CD1c-positive myeloid dendritic cell (primary cell): Measurements from ENCODE around the gene LDB3.

Experiments
- DNase-seq: peaks from one replicate; pipeline ENCODE4 v3.0.0-alpha.2; 2016; ENCODE audit errors: extremely low spot score

LDB3 gene

GRCh38 chr10:86706401-86706841, 38.1 kb downstream of the LDB3 start:
- DNase-seq: no peak

DNA sequence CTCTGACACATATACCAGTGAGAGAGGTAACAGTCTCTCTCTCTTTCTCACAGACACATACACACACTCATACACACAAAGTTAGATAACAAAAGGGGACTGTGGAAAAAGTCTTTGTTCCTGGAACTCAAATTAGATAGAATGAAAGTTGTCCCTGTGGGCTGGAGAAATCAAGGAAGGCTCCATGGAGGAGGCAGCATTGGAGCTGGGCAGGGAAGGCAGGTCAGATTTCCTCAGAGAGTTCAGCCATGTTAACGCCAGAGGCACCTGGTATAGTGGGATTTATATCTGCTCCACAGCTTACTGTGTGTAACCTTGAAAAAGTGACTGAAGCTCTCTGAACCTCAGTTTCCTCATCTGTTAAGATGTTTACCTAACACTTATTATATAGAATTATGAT, 38.7 kb downstream of the LDB3 start:
- no peak for DNase-seq

- no peak for DNase-seq
These were observed 39.2 kb downstream of the LDB3 start for GRCh38 chr10:86707505-86707904.

DNA sequence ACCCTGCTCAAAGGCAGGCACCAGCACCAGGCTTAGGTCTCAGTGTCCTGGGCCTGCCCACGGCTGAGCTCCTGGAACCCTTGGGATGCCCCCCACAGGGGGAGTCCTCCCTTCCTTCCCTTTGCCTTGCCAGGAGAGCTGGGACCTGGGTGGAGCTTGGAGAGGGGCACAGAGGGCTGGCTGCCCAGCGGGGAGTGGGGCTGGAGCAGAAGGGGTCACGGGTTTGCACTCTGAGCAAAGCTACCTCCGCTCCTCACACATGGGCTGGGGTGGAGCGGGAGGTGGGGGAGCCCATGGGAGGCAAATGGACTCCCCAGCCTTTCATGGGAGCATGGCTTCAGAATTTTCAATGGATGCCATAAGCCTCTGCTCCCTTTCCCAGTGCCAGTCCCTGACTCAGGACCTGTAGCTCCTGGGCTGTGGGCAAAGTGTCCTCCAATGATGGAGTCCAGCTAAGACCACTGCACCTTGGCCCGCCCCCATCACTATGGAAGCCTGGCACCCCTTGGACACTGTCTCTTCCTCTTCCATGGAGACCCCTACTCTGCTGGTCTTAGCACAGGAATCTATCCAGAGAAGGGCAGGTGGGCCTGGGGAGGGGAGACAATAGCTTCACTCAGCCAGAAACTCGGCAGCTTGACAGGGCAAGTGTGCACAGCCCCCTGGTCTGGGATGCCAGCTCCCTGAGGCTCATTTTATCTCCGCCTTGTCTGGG, 39.9 kb downstream of the LDB3 start:
- no peak for DNase-seq

DNA sequence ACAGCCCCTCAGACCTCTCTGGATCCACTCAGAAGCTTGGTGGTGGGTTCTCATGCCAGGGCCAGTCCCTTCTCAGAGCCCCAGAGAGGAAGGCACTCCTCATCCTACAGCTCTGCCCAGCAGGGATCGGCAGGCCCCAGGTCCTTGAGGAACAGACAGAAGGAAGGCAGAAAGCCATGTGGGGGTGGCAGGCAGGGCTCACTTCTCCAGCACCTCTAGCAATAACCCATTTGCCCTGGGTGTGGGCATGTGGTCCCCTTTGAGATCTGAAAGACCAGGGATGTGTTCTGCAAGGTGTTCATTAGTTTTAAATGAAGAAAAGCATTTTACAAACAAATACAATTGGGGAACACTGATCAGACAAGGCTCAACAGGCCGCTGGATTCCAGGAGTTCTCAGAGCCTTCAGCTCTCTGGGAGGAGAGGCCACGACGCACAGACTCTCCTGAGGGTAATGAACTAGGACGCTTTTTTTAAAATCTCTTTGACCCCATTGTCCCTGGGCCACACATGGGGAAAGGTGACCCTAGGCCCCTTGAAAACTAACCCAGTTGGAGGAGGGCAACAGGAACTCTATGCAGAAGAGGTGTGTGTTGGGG, 40.6 kb downstream of the LDB3 start:
- no peak for DNase-seq

GRCh38 chr10:86709396-86710185, 41.3 kb downstream of the LDB3 start:
- DNase-seq: no peak

DNA sequence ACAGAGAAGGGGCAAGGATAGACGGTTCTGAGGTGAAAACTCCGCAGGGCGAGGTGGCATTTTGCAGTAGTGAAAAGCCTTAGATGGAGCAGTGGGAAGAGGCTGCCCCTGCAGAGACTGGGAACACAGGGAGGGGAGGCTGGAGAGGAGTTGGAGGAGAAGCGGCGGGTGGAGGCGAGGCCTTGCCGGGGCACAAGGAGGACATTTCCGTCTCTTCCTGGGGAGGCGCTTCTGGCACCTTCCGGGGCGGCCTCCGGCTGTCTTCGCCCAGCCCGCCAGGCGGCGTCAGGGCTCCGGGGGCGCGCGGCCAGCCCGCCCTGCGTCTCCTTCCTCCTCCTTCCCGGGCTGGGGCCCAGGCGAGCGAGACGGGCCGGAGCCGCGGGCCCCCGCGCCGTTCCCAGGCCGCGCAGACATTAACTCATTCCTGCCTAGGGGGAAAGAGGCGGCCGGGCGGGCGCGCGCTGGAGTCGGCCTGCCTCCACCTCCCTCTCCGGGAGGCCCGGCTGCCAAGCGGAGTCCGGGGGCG, 42.7 kb downstream of the LDB3 start:
- DNase-seq: peak; percentile 92

- DNase-seq: peak; percentile 30
These were observed 43.4 kb downstream of the LDB3 start for GRCh38 chr10:86711513-86712316.

DNA sequence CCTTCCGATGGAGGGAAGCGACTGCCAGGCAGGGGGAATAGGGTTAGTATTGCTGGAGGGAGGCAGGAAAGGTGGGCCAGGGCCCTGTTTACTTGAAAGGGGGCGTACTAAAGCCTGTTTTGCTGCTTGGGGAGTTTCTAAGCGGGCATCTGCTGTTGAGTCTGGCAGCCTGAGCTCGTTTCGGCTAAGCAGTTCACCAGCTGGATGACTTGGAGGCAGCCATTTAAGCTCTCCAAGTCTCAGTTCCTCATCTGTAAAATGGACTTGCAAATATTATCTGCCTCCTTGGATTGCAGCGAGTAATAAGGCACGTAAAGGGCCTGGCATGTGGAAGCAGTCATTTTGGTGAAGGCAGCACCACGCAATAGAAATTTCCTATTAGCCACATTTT, 44.0 kb downstream of the LDB3 start:
- peak; percentile 10 for DNase-seq

GRCh38 chr10:86715156-86715795, 47.0 kb downstream of the LDB3 start:
- no peak for DNase-seq

DNA sequence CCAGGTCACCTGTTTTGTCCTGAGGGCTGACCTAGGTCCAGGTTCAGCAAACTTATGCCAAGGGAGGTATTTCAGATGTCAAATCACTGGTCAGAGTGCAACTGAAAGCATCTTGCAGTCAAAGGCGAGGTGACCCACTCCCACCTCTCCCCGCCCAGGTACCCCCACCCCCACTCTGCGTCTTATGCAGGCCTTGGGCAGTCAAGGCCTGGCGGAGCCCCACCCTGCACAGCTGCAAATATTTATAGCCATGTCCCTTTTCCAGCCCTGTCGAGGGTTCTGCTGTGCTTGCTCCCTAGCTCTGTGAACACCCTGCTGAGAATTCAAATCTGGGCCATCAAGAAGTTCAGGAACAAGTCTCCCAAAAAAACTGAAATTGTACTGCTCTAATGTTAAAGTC, 47.5 kb downstream of the LDB3 start:
- DNase-seq: no peak

- DNase-seq: no peak
These were observed 48.2 kb downstream of the LDB3 start for GRCh38 chr10:86716466-86716865.

DNA sequence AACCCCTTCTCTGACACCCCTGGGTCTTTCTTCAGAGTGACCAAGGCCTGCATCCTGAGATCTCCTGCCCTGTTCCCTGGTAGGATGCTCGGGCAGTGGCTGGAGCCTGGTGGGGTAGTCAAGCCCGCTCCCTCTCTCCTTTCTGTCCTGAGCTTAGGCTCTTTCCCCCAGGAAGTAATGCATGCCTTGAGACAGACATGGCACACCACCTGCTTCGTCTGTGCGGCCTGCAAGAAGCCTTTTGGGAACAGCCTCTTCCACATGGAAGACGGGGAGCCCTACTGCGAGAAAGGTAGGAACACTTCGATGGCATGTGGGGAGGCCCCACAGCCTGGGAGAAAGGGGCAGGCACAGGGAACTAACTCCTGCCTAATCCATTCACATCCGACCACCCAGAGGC, 50.2 kb downstream of the LDB3 start:
- DNase-seq: no peak

- DNase-seq: no peak
These were observed 52.9 kb downstream of the LDB3 start for GRCh38 chr10:86721232-86721631.

DNA sequence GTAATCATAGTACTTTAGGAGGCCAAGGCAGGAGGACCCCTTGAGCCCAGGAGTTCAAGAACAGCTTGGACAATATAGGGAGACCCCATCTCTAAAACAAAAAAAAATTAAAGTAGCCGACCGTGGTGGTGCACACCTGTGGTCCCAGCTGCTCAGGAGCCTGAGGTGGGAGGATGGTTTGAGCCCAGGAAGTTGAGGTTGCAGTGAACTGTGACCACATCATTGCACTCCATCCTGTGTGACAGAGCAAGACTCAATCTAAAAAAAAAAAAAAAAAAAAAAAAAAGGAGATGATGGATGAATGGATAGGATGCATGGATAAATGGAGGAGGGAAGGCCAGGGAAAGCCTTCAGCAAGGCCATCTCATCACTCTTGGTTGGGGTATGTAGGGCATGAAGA, 54.7 kb downstream of the LDB3 start:
- DNase-seq: no peak

GRCh38 chr10:86724445-86724844, 56.1 kb downstream of the LDB3 start:
- no peak for DNase-seq

- DNase-seq: no peak
These were observed 57.8 kb downstream of the LDB3 start for GRCh38 chr10:86725980-86726676.

- no peak for DNase-seq
These were observed 58.3 kb downstream of the LDB3 start for GRCh38 chr10:86726677-86726999.

DNA sequence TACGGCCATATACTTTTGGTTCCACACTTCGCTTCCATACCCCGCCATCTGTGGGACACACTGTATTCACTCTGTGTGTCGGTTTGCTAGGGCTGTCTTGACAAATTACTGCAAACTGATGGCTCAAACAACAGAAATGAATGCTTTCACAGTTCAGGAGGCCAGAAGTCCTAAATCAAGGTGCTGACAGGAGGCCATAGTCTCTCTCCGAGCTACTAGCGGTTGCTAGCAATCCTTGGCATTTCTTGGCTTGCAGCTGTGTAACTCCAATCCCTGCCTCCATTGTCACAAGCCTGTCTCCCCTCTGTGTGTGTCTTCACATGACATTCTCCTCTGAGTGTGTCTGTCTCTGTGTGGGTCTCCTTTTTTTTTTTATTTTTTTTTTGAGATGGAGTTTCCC, 59.2 kb downstream of the LDB3 start:
- no peak for DNase-seq

DNA sequence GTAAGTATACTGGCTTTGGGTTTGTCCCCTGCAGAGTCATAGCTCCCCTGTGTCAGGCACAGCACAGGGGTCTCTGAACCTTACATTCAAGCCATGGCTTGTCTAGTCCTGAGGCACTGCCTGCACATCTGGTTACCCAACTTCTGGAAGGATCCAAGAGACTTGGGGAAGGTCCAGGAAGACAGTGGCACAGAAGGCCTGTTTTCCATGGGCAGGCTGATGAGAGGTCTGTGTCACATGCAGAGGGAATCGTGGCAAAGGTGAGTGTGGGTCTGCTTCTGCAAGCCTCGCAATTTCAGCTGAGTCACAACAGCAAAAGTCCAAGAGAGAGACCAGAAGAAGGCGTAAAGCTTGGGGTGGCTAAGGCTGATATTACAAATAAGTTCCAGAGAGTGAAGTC, 59.7 kb downstream of the LDB3 start:
- no peak for DNase-seq

DNA sequence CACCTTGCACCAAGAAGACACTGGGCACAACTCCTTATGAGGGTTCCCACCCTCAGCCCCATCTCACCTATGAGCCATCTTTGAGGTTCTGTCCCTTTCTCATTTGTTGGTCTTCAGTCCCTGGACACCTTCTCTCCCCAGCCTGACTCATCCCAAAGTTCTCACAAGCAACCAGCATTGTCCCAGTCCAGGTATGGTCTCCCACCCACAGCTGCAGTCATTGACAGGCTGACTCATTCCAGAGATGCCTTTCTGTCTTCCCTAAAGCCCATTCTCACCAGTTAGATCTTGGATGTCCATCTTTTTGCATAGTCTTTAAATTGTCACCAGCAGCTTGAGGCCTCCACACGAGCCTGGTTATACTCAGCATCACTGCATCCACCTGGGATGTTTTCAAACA, 61.4 kb downstream of the LDB3 start:
- DNase-seq: no peak
